H1 (cell line): Measurements from ENCODE around the gene DNAJC24. TPM values are rescaled to one million over a fixed set of nuclear protein-coding genes. Genes with fewer than 3 reads are reported as not detected.

Experiments
- CTCF ChIA-PET: fragments of 300-600 bp; sonication (Branson Sonifier 250); formaldehyde crosslinking; loops from one replicate; lab custom pipeline; 2021; ENCODE audit not compliant: partially characterized antibody; lab: Charles Lee
- POLR2A ChIA-PET: fragments of 300-600 bp; sonication (Branson Sonifier 250); formaldehyde crosslinking; loops from one replicate; lab custom pipeline; 2021; ENCODE audit warnings: inconsistent platforms; ENCODE audit not compliant: partially characterized antibody; lab: Charles Lee
- DNase-seq, 2 experiments: peaks; one replicate each; pipeline versions ENCODE4 v3.0.0 to v3.0.0-alpha.2; 2010 to 2022; ENCODE audit warnings: low spot score in 2 of 2, low read depth in 1 of 2, mixed read lengths in 1 of 2
- FAIRE-seq: peaks from 2 replicates; lab custom pipeline; 2011; peaks lifted over from hg19 to GRCh38; lab: Jason Lieb, UNC
- H2AFZ ChIP-seq: 2 replicates; pipeline ENCODE4 v1.8.1; 2012; ENCODE audit warnings: low read length, inconsistent platforms
- H2AK5ac ChIP-seq: 2 replicates; pipeline ENCODE4 v1.6.1; 2013; ENCODE audit warnings: low read depth, low read length
- H2BK120ac ChIP-seq: replicated peaks from 2 replicates; pipeline ENCODE3; 2013; ENCODE audit warnings: low read depth, low read length, inconsistent platforms
- H2BK12ac ChIP-seq: 2 replicates; pipeline ENCODE4 v1.6.1; 2013; ENCODE audit warnings: low read depth, low read length
- H2BK15ac ChIP-seq: 2 replicates; pipeline ENCODE4 v1.6.1; 2013; ENCODE audit warnings: low read length
- H2BK20ac ChIP-seq: 2 replicates; pipeline ENCODE4 v1.6.1; 2013; ENCODE audit warnings: low read length
- H2BK5ac ChIP-seq: 2 replicates; pipeline ENCODE4 v1.6.1; 2013; ENCODE audit warnings: low read depth, low read length
- H3K14ac ChIP-seq: 2 replicates; pipeline ENCODE4 v1.6.1; 2013; ENCODE audit warnings: inconsistent platforms; ENCODE audit not compliant: insufficient read length
- H3K18ac ChIP-seq: 2 replicates; pipeline ENCODE4 v1.6.1; 2013; ENCODE audit warnings: low read length; ENCODE audit errors: extremely low read depth
- H3K23ac ChIP-seq: 2 replicates; pipeline ENCODE4 v1.6.1; 2013; ENCODE audit warnings: inconsistent platforms; ENCODE audit not compliant: insufficient read length
- H3K23me2 ChIP-seq: 2 replicates; pipeline ENCODE4 v1.6.1; 2013; ENCODE audit warnings: low read depth, low read length
- H3K27ac ChIP-seq: 2 replicates; pipeline ENCODE4 v1.6.1; 2011; ENCODE audit warnings: low read depth, low read length, inconsistent platforms
- H3K27me3 ChIP-seq, 4 experiments: replicated peaks in 1 of 4; 1 replicate in 1 of 4; 2 replicates in 3 of 4; pipeline versions ENCODE4 v1.6.1 to v1.8.1; 2011 to 2013; ENCODE audit warnings: low read length in 3 of 4, mild to moderate bottlenecking in 3 of 4, inconsistent platforms in 2 of 4, mixed read lengths in 2 of 4, moderate library complexity in 1 of 4; ENCODE audit not compliant: control insufficient read depth in 3 of 4, insufficient read depth in 3 of 4; ENCODE audit errors: extremely low read depth in 1 of 4
- H3K36me3 ChIP-seq, 4 experiments: 2 replicates each; pipeline versions ENCODE4 v1.6.1 to v1.8.1; 2011 to 2013; ENCODE audit warnings: mild to moderate bottlenecking in 4 of 4, low read length in 3 of 4, moderate library complexity in 2 of 4, control low read depth in 1 of 4, inconsistent platforms in 1 of 4; ENCODE audit not compliant: insufficient read depth in 4 of 4, control insufficient read depth in 2 of 4
- H3K4ac ChIP-seq: replicated peaks from 2 replicates; pipeline ENCODE3; 2013; ENCODE audit warnings: low read length, low read depth, mixed read lengths, inconsistent platforms; ENCODE audit not compliant: insufficient read length
- H3K4me1 ChIP-seq, 4 experiments: replicated peaks in 1 of 4; 1 replicate in 1 of 4; 2 replicates in 3 of 4; pipeline versions ENCODE4 v1.6.1 to v1.8.1; 2011 to 2013; ENCODE audit warnings: low read length in 3 of 4, inconsistent platforms in 2 of 4, mixed read lengths in 1 of 4; ENCODE audit not compliant: insufficient read depth in 4 of 4, control insufficient read depth in 3 of 4
- H3K4me2 ChIP-seq, 2 experiments: 2 replicates each; pipeline versions ENCODE4 v1.6.1 to v1.8.1; 2011 to 2013; ENCODE audit warnings: low read depth in 2 of 2, low read length in 2 of 2, control low read depth in 1 of 2, inconsistent platforms in 1 of 2, mild to moderate bottlenecking in 1 of 2; ENCODE audit not compliant: insufficient read depth in 1 of 2
- H3K4me3 ChIP-seq, 4 experiments: fragments of 200-600, 300-600 bp in 1 of 4; sonication (generic), shearing (Covaris generic), sonication (Bioruptor Twin) in 1 of 4; 2 replicates each; pipeline versions ENCODE4 v1.5.1 to v1.8.1; 2011 to 2016; ENCODE audit warnings: low read length in 4 of 4, low read depth in 3 of 4, control low read depth in 2 of 4, inconsistent platforms in 2 of 4, mild to moderate bottlenecking in 2 of 4, mixed read lengths in 1 of 4, moderate library complexity in 1 of 4; ENCODE audit not compliant: insufficient read depth in 2 of 4; ENCODE audit errors: extremely low read depth in 1 of 4
- H3K56ac ChIP-seq: replicated peaks from 2 replicates; pipeline ENCODE3; 2013; ENCODE audit warnings: low read depth, mild to moderate bottlenecking, mixed read lengths, low read length, inconsistent platforms; ENCODE audit not compliant: insufficient read length
- H3K79me1 ChIP-seq: 2 replicates; pipeline ENCODE4 v1.6.1; 2013; ENCODE audit warnings: low read depth, low read length, control low read depth
- H3K79me2 ChIP-seq, 2 experiments: 2 replicates each; pipeline versions ENCODE4 v1.6.1 to v1.8.1; 2012 to 2013; ENCODE audit warnings: low read length in 2 of 2, mild to moderate bottlenecking in 2 of 2, inconsistent platforms in 1 of 2; ENCODE audit not compliant: insufficient read depth in 2 of 2, control insufficient read depth in 1 of 2
- H3K9ac ChIP-seq, 4 experiments: replicated peaks in 1 of 4; 1 replicate in 1 of 4; 2 replicates in 3 of 4; pipeline versions ENCODE4 v1.6.1 to v1.8.1; 2011 to 2013; ENCODE audit warnings: low read depth in 3 of 4, low read length in 3 of 4, control low read depth in 2 of 4, mild to moderate bottlenecking in 2 of 4, moderate library complexity in 2 of 4, inconsistent platforms in 1 of 4; ENCODE audit errors: extremely low read depth in 1 of 4
- H3K9me3 ChIP-seq, 2 experiments: 2 replicates each; pipeline versions ENCODE4 v1.6.1 to v1.8.1; 2012 to 2013; ENCODE audit warnings: mild to moderate bottlenecking in 2 of 2, moderate library complexity in 2 of 2, control low read depth in 1 of 2, inconsistent platforms in 1 of 2, low read depth in 1 of 2, low read length in 1 of 2, mixed read lengths in 1 of 2; ENCODE audit not compliant: insufficient read depth in 2 of 2
- H4K20me1 ChIP-seq, 2 experiments: replicated peaks in 1 of 2; 2 replicates each; pipeline versions ENCODE3 to v1.8.1; 2011 to 2013; ENCODE audit warnings: inconsistent platforms in 2 of 2, low read length in 2 of 2, mild to moderate bottlenecking in 1 of 2; ENCODE audit not compliant: insufficient read depth in 2 of 2, control insufficient read depth in 1 of 2
- H4K5ac ChIP-seq: 2 replicates; pipeline ENCODE4 v1.6.1; 2013; ENCODE audit warnings: low read length, low read depth, mixed read lengths, inconsistent platforms; ENCODE audit not compliant: insufficient read length
- H4K8ac ChIP-seq: 2 replicates; pipeline ENCODE4 v1.8.0; 2013; ENCODE audit warnings: mild to moderate bottlenecking, moderate library complexity, low read length, inconsistent platforms; ENCODE audit not compliant: insufficient read depth; ENCODE audit errors: extremely low read depth
- H4K91ac ChIP-seq: replicated peaks from 2 replicates; pipeline ENCODE3; 2013; ENCODE audit warnings: low read length, mixed read lengths, inconsistent platforms; ENCODE audit not compliant: insufficient read length
- E2F6 ChIP-seq: IDR thresholded peaks from 2 replicates; pipeline ENCODE4 v1.6.1; 2012; ENCODE audit warnings: inconsistent platforms
- HDAC6 ChIP-seq: IDR thresholded peaks from one replicate; pipeline ENCODE4 v1.7.1; 2012; ENCODE audit warnings: low read depth, mild to moderate bottlenecking, inconsistent platforms, low read length, moderate library complexity
- RFX5 ChIP-seq: IDR thresholded peaks from 2 replicates; pipeline ENCODE4 v1.6.1; 2011; ENCODE audit warnings: low read depth, low read length, improper control_type of control experiment, borderline replicate concordance
- RNF2 ChIP-seq: fragments of 200-900, 300-1000 bp; sonication (generic); IDR thresholded peaks from 2 replicates; pipeline ENCODE4 v1.7.1; 2016; ENCODE audit warnings: borderline replicate concordance, low read depth, mild to moderate bottlenecking, antibody characterized with exemption, low read length; ENCODE audit not compliant: poor library complexity, severe bottlenecking; ENCODE audit errors: missing control alignments
- WGBS, 2 experiments: shearing (Covaris generic) in 1 of 2; methylation state at CpG; one replicate each; pipeline versions ENCODE4 v1.1.6 to v1.1.7; 2013 to 2015; ENCODE audit warnings: low lambda C conversion rate in 2 of 2, mixed read lengths in 2 of 2, inconsistent platforms in 1 of 2, low coverage in 1 of 2, missing lambda C conversion rate in 1 of 2; ENCODE audit not compliant: insufficient replicate concordance in 2 of 2, insufficient coverage in 1 of 2, insufficient read length in 1 of 2; ENCODE audit errors: extremely low coverage in 1 of 2, missing lambda C conversion rate in 1 of 2; 5-methylcytosine and 5-hydroxymethylcytosine counted together
- polyA plus RNA-seq, 7 experiments: library from polyadenylated mRNA; depleted of rRNA in 3 of 7; stranded (reverse) in 5 of 7; unstranded in 2 of 7; fragments of >200 nt in 5 of 7; fragments of 200-250 nt in 2 of 7; gene quantifications; 1 replicate in 5 of 7; 2 replicates in 1 of 7; 4 replicates in 1 of 7; pipeline versions ENCODE4 v1.2.1 to v1.2.3, GENCODE V29; 2011 to 2013; ENCODE audit warnings: missing spikeins in 2 of 7, mixed read lengths in 2 of 7
- total RNA-seq: library from RNA; stranded (reverse); fragmentation: NEBNext Ultra II Directional; extraction: Animal tissue kit (Norgen Biotek cat#: 25700); gene quantifications from 2 replicates; pipeline ENCODE4 v1.2.1, GENCODE V29; 2021

Gene DNAJC24
- total and polyA plus RNA-seq, 2 of the 8 experiments (the other 6 are each of a cell fraction or from before 2014, with no cell fraction given) = 7.2 to 21.1 TPM

GRCh38 chr11:31366795-31367194 is 2.9 kb upstream of the DNAJC24 start:
- no peak overlapping the region for H2BK5ac ChIP-seq
- no peak overlapping the region for H2BK120ac ChIP-seq
- no peak overlapping the region for H3K9ac ChIP-seq
- no peak overlapping the region for H2BK20ac ChIP-seq
- no peak overlapping the region for H4K5ac ChIP-seq
- H4K91ac ChIP-seq = no peak overlapping the region
- no peak overlapping the region for H3K14ac ChIP-seq
- no peak overlapping the region for H3K23ac ChIP-seq
- no peak overlapping the region for H3K18ac ChIP-seq
- no peaks in the 10 kb centered on the region for H3K9me3 ChIP-seq
- FAIRE-seq (no peak), DNase-seq (no peak)
- no peaks in the 10 kb centered on the region for H3K4me1 ChIP-seq
- H3K79me1 ChIP-seq = no peaks in the 10 kb centered on the region
- CTCF ChIA-PET = interaction anchor here (1.0 to 1.5 kb wide), 2 partner anchors 26 to 809 kb away, joined by 3 to 7 read pairs; no protein-coding TSS in a partner anchor
- H3K27me3 ChIP-seq = no peaks in the 10 kb centered on the region; a peak in 1 of 7 replicates
- no peak overlapping the region for H3K4me2 ChIP-seq
- 95% methylated on average over 4 of the region's 4 CpGs; no CpG with 5 or more reads in 1 of the 2 experiments for WGBS, 2 experiments
- H3K36me3 ChIP-seq = no peaks in the 10 kb centered on the region; a peak in 1 of 8 replicates
- no peak overlapping the region for H3K27ac ChIP-seq
- H2BK15ac ChIP-seq = no peak overlapping the region
- no peak overlapping the region for H3K4me3 ChIP-seq
- H2BK12ac ChIP-seq = no peak overlapping the region
- H3K56ac ChIP-seq = no peak overlapping the region
- H3K4ac ChIP-seq = no peak overlapping the region
- TF ChIP-seq HDAC6 (no peak), RFX5 (no peak), E2F6 (no peak), RNF2 (no peak)
- TF ChIP-seq, all 59 proteins: peak for 0
- Histone ChIP-seq H4K8ac (no peak overlapping the region), H3K79me2 (peaks cover 0 to 15% of the 10 kb centered on the region in 2 experiments; a peak in 2 of 4 replicates), H3K23me2 (no peaks in the 10 kb centered on the region), H4K20me1 (no peaks in the 10 kb centered on the region), H2AK5ac (no peak overlapping the region), H2AFZ (no peak overlapping the region)
- POLR2A ChIA-PET = no interaction called here
